GM10266 (cell line): ENCODE data around the gene MRPL48.
"Not testable (repeated sequence)": the region's sequence is repeated elsewhere in the genome, so short reads cannot be mapped to it uniquely, and the experiment has no call there.

Source experiments
- DNase-seq: peaks from one replicate; pipeline ENCODE4 v3.0.0; 2012; ENCODE audit errors: extremely low spot score
- CTCF ChIP-seq: IDR thresholded peaks from 2 replicates; pipeline ENCODE4 v1.5.1; 2012; ENCODE audit warnings: mild to moderate bottlenecking, low read depth; ENCODE audit not compliant: control insufficient read depth, insufficient read depth; ENCODE audit errors: missing control alignments

MRPL48 gene

GRCh38 chr11:73875840-73876239, 88.2 kb downstream of the MRPL48 start:
- no peak for TF ChIP-seq CTCF
- DNase-seq = no peak

- TF ChIP-seq CTCF = no peak
- DNase-seq = peak; percentile 93
Measured at GRCh38 chr11:73876424-73877310, 89.0 kb downstream of the MRPL48 start, which contains the start of the genes COA4 and PAAF1. Gene COA4, minus strand, starts transcription at chr11:73876846. Its CDS starts 3,468 bp downstream, at chr11:73873378. Gene PAAF1, plus strand, starts transcription at chr11:73876999. Its CDS starts 23 bp downstream, at chr11:73877022.

- DNase-seq = no peak
- TF ChIP-seq CTCF = no peak
Measured at GRCh38 chr11:73878771-73879170, 91.1 kb downstream of the MRPL48 start.

GRCh38 chr11:73880449-73880848, 92.8 kb downstream of the MRPL48 start:
- not testable (repeated sequence) for DNase-seq

GRCh38 chr11:73883856-73884255, 96.2 kb downstream of the MRPL48 start:
- DNase-seq = no peak
- TF ChIP-seq CTCF = no peak

- DNase-seq = no peak
- no peak for TF ChIP-seq CTCF
Measured at GRCh38 chr11:73888244-73888643, 100.6 kb downstream of the MRPL48 start.

GRCh38 chr11:73889019-73889418, 101.3 kb downstream of the MRPL48 start:
- no peak for TF ChIP-seq CTCF
- no peak for DNase-seq
